Esophagus squamous epithelium (tissue), 5 donors: ENCODE measurements around the gene MALRD1. TPM values are rescaled to one million over a fixed set of nuclear protein-coding genes. Genes with fewer than 3 reads are reported as not detected.

Experiments
- DNase-seq: peaks from one replicate; lab custom pipeline; 2025; lab: John Stamatoyannopoulos, UW
- H3K27ac ChIP-seq, 4 donors: fragments of 200-600 bp; sonication (generic); one replicate each; pipeline ENCODE4 v1.5.1; 2016 to 2019; ENCODE audit warnings: mild to moderate bottlenecking in 1 of 4
- H3K27me3 ChIP-seq, 4 donors: fragments of 200-600 bp; sonication (generic); 1 replicate in 3 of 4; 2 replicates in 1 of 4; pipeline versions ENCODE4 v1.5.1 to v1.6.0; 2017 to 2021; ENCODE audit warnings: antibody characterized with exemption in 1 of 4
- H3K36me3 ChIP-seq, 3 donors: fragments of 200-600 bp; sonication (generic); one replicate each; pipeline ENCODE4 v1.5.1; 2016 to 2019
- H3K4me1 ChIP-seq, 3 donors: fragments of 200-600 bp; sonication (generic); one replicate each; pipeline ENCODE4 v1.5.1; 2017 to 2019
- H3K4me3 ChIP-seq, 4 donors: fragments of 200-600 bp; sonication (generic); 1 replicate in 3 of 4; 2 replicates in 1 of 4; pipeline ENCODE4 v1.5.1; 2016 to 2019; ENCODE audit warnings: mild to moderate bottlenecking in 2 of 4, moderate library complexity in 1 of 4
- H3K9me3 ChIP-seq, 3 donors: fragments of 200-600 bp; sonication (generic); one replicate each; pipeline ENCODE4 v1.5.1; 2016 to 2019
- CTCF ChIP-seq, 6 experiments: fragments of 450-650 bp in 4 of 6; fragments of 200-600 bp in 2 of 6; sonication (generic) in 2 of 6; IDR thresholded peaks; one replicate each; pipeline ENCODE4 v1.5.1; 2016 to 2019; ENCODE audit warnings: antibody characterized with exemption in 6 of 6, mild to moderate bottlenecking in 4 of 6, moderate library complexity in 4 of 6
- POLR2A ChIP-seq, 4 donors: fragments of 450-650 bp; IDR thresholded peaks; one replicate each; pipeline ENCODE4 v1.6.1; 2017; ENCODE audit warnings: antibody characterized with exemption in 4 of 4, mild to moderate bottlenecking in 4 of 4, moderate library complexity in 3 of 4
- WGBS, 2 donors: methylation state at CpG; one replicate each; pipeline ENCODE4 v1.1.5; 2018; 5-methylcytosine and 5-hydroxymethylcytosine counted together
- intact Hi-C: fragments of 100-400 bp; cut with DNase I; formaldehyde crosslinking; loops from one replicate; pipeline ENCODE4 v1.15.0; 2022
- total RNA-seq, 4 donors: library from RNA; depleted of rRNA; stranded (reverse); fragments of >200 nt; gene quantifications; one replicate each; pipeline ENCODE4 v1.1.0, GENCODE V29; 2016
- donor health status: DM: yes; HTN: yes; CAD: no.

MALRD1 gene
- total RNA-seq, 4 donors from 2014 or later: 0.38 TPM; not detected in 3

DNA sequence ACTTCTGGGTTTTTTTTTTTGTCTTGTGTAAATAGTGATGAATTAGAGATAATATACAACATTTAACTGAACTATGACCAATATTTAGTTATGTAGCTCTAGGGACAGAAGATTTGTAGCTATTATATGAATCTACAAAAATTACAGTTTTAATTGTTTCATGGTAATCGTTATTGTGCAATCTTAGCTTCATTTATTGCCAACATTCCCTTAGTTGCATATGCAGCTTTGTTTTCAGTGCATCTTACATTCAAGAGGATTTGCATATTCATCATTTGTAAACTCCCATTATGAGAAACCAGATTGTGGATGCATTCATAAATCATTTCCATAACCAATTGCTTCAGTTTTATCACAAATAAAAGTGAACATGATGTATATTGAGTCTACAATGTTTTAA is 68.8 kb downstream of the MALRD1 start:
- H3K9me3 ChIP-seq: no peaks in the 10 kb centered on the region
- no peaks in the 10 kb centered on the region for H3K4me1 ChIP-seq
- no peak overlapping the region for H3K27ac ChIP-seq
- H3K27me3 ChIP-seq: no peaks in the 10 kb centered on the region
- intact Hi-C loops: no loop called here
- TF ChIP-seq CTCF (IDR thresholded peaks at IDR 0.05) (no peak), POLR2A (IDR thresholded peaks at IDR 0.05) (no peak)
- no peak overlapping the region for H3K4me3 ChIP-seq
- DNase-seq: no peak
- H3K36me3 ChIP-seq: no peaks in the 10 kb centered on the region
- WGBS, 2 donors: 79 to 81% methylated on average over 1 of the region's 1 CpG

DNA sequence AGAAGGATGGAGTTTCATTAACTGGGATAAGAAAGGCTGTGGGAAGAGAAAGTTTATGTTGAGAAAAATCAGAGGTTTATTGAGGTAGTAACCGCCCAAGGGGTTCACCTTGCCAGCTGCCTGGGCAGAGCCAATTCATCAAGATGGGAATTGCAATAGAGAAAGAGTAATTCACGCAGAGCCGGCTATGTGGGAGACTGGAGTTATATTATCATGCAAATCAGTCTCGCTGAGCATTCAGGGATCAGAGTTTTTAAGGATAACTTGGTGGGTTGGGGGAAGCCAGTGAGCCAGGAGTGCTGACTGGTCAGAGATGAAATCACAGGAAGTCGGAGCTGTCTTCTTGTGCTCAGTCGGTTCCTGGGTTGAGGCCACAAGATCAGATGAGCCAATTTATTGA is 70.6 kb downstream of the MALRD1 start:
- no peaks in the 10 kb centered on the region for H3K27me3 ChIP-seq
- H3K4me3 ChIP-seq: no peak overlapping the region
- 61 to 67% methylated on average over 6 of the region's 6 CpGs for WGBS, 2 donors
- H3K27ac ChIP-seq: no peak overlapping the region
- DNase-seq: no peak
- H3K9me3 ChIP-seq: no peaks in the 10 kb centered on the region
- no peak for TF ChIP-seq CTCF (IDR thresholded peaks at IDR 0.05)
- no peak for TF ChIP-seq POLR2A (IDR thresholded peaks at IDR 0.05)
- no peaks in the 10 kb centered on the region for H3K36me3 ChIP-seq
- no peaks in the 10 kb centered on the region for H3K4me1 ChIP-seq
- intact Hi-C loops: no loop called here

DNA sequence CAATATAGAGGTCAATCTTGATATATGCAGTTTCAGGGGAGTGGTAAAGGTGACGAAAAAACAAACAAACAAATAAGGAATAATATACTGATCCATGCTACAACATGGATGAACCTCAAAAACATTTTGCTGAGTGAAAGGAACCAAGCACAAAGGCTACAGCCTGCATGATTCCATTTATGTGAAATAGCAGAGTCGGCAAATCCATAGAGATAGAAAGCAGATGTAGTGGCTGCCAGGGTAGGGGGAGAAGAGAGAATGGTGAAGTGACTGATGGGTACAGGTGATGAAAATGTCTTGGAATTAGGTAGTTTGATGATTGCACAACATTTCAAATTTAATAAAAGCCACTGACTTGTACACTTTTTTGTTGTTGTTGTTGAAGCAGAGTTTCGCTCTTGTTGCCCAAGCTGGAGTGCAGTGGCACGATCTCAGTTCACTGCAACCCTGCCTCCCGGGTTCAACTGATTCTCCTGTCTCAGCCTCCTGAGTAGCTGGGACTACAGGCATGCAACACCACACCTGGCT is 71.8 kb downstream of the MALRD1 start:
- TF ChIP-seq CTCF (IDR thresholded peaks at IDR 0.05) (no peak), POLR2A (IDR thresholded peaks at IDR 0.05) (no peak)
- no peaks in the 10 kb centered on the region for H3K36me3 ChIP-seq
- intact Hi-C loops: no loop called here
- no peak overlapping the region for H3K4me3 ChIP-seq
- WGBS, 2 donors: 78 to 80% methylated on average over 5 of the region's 5 CpGs
- H3K27ac ChIP-seq: no peak overlapping the region
- no peak for DNase-seq
- H3K9me3 ChIP-seq: no peaks in the 10 kb centered on the region
- H3K27me3 ChIP-seq: no peaks in the 10 kb centered on the region
- no peaks in the 10 kb centered on the region for H3K4me1 ChIP-seq

DNA sequence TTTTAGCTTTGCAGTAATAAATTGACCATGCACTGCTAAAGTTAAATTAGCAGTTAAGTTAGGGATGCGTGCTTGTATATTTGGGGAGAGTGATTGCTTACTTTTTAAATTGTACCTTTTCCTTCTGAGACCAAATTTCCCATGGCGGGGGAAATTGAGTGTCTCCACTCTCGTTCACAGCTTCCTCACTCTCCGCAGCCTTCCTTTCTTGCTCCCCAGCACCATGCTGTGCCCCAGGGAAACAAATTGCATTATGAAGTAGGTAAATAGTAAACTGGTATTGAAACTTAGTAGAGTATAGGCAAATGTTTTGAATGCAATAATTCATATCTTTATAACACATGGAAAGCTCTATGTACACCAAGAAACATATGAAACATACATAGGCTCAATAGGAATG is 85.4 kb downstream of the MALRD1 start:
- intact Hi-C loops: no loop called here
- Histone ChIP-seq H3K4me1 (no peaks in the 10 kb centered on the region), H3K9me3 (no peaks in the 10 kb centered on the region), H3K27ac (no peak overlapping the region), H3K27me3 (no peaks in the 10 kb centered on the region), H3K36me3 (no peaks in the 10 kb centered on the region), H3K4me3 (no peak overlapping the region)
- WGBS, 2 donors: 61 to 69% methylated on average over 4 of the region's 4 CpGs
- DNase-seq: no peak
- TF ChIP-seq CTCF (IDR thresholded peaks at IDR 0.05): no peak
- no peak for TF ChIP-seq POLR2A (IDR thresholded peaks at IDR 0.05)

GRCh38 chr10:19142967-19143366 is 94.4 kb downstream of the MALRD1 start:
- intact Hi-C loops: no loop called here
- no peak for TF ChIP-seq CTCF (IDR thresholded peaks at IDR 0.05)
- TF ChIP-seq POLR2A (IDR thresholded peaks at IDR 0.05): no peak
- no peak overlapping the region for H3K4me3 ChIP-seq

More at GRCh38 chr10:19142967-19143366, 94.4 kb downstream of the MALRD1 start:
- Histone ChIP-seq H3K9me3 (no peaks in the 10 kb centered on the region), H3K27me3 (no peaks in the 10 kb centered on the region), H3K27ac (no peak overlapping the region), H3K36me3 (no peaks in the 10 kb centered on the region), H3K4me1 (no peaks in the 10 kb centered on the region)
- 78 to 79% methylated on average over 4 of the region's 4 CpGs for WGBS, 2 donors
- no peak for DNase-seq
